Measurements from ENCODE around the gene EXOC3L1. TPM values are rescaled to one million over a fixed set of nuclear protein-coding genes. Genes with fewer than 3 reads are reported as not detected.

Gene EXOC3L1
- polyA plus RNA-seq, 1 donor = 4.6 TPM

GRCh38 chr16:67216612-67217490 lies 26.9 kb upstream of the EXOC3L1 start:
- DNase-seq = no peak

GRCh38 chr16:67215706-67216105 lies 25.8 kb upstream of the EXOC3L1 start:
- no peak for DNase-seq

- no peak for DNase-seq
Observed at GRCh38 chr16:67213197-67214019, 23.5 kb upstream of the EXOC3L1 start.

DNA sequence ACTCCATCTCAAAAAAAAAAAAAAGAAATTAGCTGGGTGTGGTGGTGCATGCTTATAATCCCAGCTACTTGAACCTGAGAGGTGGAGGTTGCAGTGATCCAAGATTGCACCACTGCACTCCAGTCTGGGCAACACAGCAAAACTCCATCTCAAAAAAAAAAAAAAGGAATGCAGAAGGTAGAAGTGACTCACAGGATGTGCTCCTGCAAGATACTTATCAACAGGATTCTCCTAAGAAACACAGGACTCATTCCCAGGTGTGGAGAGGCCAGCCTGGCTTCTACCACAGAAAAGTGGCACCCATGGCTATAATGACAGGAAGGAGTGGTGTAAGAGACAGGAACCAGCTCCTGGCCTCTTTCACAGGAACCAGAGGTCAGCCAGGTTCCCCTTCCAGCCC lies 22.8 kb upstream of the EXOC3L1 start:
- DNase-seq = no peak

- DNase-seq = no peak
Observed at GRCh38 chr16:67211674-67212073, 21.7 kb upstream of the EXOC3L1 start.

DNA sequence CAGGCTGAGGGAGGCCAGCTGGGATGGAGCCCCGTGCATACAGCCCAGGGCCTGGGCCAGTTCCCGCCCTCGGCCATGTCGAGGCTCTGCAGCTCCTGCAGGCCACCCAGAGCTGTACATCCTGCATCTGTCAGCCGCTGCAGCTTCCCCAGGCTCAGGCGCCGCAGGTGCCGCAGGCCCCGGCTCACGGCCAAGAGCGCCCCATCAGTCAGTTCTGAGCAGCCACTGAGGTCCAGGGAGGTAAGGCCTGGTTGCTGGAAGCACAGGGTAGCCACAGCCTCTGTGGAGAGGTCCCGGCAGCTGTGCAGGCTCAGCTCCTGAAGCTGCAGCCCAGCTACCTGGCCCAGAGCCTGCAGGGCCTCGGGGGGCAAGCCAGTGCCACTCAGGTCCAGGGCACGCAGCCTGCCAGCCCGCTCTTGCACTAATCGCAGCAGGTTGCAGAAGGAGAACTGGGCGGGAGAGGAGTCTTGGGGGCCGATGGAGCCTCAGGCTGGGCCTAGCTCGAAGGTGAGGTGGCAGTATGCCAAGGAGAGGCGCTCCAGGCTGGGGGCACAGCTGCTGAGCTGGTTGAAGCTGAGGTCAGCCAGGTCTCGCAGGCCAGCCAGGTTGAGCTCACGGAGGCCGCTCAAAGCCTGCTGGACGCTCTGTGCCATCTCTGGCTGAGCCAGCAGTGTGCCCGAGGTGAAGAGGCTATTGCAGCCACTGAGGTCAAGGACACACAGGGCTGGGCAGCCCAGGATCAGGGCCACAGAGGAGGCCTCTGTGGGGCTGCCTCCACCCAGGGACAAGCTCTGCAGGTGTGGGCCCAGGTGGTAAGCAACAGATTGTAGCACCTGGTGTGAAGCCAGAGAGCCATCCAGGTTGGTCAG lies 20.4 kb upstream of the EXOC3L1 start:
- DNase-seq = no peak

DNA sequence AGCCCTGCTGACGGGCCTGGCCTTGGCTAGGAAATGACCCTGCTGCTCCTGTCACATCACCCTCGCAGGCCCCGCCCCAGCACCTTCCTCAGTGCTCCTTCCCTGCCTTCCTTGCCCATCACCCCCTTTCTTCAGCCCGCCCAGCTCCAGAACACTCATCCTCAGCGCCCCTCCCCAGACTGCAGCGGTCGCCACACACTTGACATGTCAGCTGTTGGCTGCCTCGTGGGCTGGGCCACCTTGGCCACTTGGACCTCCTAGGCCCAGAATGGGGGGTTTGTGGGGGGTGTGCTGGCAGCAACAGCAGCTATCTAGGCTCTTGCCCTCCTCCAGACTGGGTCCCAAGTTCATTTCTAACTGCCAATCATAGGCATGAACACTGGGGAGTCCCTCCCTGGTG lies 19.6 kb upstream of the EXOC3L1 start:
- no peak for DNase-seq

GRCh38 chr16:67208154-67208896 lies 18.4 kb upstream of the EXOC3L1 start:
- no peak for DNase-seq

DNA sequence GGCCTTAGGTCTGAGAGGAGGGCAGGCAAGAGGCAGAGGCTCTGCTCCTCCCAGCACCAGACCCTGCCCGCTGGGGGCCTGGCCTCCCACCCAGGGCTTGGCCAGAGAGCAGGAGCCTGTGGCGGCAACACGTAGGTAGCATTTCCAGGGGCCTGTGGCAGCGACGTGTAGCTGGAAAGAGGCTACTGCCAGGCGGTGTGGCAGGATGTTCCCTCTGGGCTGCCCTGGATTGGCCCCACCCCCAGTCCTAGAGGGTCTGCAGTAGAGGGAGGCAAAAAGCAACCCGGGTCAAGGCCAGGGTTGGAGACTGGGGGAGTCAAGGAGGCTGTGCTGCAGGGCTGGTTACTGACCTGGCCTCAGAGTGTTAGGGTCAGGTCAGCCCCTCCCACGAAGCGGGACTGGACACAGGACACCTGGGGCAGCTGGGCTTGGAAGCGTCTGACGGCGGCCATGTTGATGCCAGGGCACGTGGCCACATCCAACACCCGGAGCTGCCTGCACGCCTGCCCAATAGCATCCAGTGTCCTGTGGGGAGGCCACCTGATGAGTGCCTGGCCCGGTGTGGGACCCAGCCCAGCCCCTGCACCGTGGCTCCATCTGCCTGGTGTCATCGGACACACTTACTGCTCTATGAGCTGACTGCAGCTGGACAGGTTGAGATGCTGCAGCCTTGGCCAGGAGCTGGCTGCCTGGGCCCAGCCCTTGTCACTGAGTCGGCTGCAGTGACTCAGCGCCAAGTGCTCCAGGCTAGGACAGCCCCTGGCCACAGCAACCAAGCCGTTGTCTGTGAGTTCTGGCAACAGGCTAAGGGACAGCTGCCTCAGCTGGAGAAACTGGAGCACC lies 17.5 kb upstream of the EXOC3L1 start:
- DNase-seq = no peak

DNA sequence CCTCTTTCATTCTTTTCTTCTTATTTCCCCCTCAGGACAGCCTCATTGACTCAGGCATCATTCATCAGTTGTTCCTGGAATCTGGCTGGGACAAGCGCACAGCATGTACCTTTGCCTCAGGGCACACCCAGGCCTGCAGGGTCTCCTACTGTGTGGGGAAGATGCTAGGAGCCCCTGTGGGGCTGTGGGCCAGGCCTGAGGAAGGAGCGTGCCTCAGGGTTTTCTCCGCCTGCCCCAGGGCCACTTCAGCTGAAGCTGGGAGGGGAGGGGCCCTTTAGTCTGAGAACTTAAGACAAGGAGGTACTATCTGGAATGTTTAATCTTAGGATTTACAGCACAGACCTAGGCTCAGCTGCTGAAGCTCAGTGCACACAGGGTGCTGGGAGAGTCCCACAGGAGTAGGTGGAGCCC lies 16.9 kb upstream of the EXOC3L1 start:
- no peak for DNase-seq

- DNase-seq = no peak
Observed at GRCh38 chr16:67206129-67206837, 16.3 kb upstream of the EXOC3L1 start.

DNA sequence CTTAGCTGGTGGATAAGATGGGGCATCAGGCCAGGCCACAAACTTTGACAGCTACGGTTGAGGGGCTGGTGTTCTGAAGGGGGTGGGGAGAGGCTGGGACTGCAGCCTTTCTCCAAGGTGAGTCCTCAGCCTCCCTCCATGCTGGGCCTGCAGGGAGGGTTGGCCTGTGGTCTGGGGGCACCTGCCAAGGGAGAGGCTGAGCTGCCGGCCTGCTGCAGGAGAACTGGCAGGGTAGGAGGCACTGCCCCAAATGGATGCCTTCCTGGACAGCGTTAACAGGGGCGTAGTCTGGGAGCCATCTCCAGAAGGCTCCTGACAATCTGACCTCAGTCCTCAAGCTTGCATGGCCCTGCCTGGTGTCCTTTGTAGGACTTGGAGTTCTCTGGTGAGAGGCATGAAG lies 14.1 kb upstream of the EXOC3L1 start:
- DNase-seq = no peak

GRCh38 chr16:67202956-67203493 lies 13.1 kb upstream of the EXOC3L1 start:
- no peak for DNase-seq

DNA sequence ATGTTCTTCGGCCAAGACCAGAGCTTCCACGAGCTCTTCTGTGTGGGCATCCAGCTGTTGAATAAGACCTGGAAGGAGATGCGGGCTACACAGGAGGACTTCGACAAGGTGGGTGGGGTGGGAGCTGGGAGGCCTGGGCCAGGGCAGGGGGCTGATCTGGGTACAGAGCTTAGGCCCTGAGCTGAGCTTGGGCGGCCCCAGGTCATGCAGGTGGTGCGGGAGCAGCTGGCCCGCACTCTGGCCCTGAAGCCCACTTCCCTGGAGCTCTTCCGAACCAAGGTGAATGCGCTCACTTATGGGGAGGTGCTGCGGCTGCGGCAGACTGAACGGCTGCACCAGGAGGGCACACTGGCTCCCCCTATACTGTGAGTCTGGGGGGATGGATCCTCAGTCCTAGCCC lies 12.5 kb upstream of the EXOC3L1 start:
- no peak for DNase-seq

DNA sequence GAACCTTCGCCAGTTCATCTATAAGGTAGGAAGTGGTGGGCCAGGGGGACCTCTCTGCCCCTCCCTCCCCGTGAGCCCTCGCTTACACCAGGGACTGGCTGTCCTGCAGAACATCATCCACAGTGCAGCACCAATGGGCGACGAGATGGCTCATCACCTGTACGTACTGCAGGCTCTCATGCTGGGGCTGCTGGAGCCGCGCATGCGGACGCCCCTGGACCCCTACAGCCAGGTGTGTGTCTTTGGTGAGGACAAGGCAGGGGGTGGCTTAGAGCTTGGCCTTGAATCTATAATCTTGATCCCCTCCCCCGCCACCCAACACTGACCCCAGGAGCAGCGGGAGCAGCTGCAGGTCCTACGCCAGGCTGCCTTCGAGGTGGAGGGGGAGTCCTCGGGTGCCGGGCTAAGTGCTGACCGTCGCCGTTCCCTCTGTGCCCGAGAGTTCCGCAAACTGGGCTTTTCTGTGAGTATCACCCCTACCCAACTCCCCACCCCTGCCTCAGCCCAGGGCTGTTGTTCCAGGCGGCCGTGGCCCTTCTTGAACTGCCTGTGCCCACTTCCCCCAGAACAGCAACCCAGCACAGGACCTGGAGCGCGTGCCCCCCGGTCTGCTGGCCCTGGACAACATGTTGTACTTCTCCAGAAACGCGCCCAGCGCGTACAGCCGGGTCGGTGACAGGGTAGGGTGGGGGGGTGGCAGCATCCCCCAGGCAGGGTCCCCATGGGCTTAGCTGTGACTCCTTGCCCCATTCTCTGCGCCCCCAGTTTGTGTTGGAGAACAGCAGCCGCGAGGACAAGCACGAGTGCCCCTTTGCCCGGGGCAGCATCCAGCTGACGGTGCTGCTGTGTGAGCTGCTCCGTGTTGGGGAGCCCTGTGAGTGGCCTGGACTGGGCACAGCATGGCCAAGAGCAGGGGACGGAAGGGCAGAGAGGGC lies 11.7 kb upstream of the EXOC3L1 start:
- no peak for DNase-seq

- DNase-seq = no peak
Observed at GRCh38 chr16:67200491-67200890, 10.6 kb upstream of the EXOC3L1 start.

DNA sequence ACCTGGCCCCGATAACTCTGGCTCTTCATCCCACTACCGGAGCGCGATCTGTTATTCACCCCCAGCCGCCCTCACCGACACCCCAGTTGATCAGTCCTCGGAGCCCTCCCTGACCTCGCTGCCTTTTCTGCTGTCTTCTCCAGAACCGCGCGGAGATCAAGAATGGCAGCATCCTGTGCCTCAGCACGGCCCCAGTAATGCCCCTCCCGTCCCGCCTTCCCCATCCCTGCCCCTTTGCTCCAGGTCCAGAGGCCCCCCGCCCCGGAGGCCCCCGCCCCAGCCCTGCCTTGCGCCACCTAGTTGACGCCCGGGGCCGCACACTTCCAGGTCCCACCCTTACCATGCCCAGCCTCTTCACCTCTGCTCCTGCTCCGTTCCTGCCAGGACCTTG lies 9.9 kb upstream of the EXOC3L1 start:
- DNase-seq = no peak

GRCh38 chr16:67199011-67199807 lies 9.3 kb upstream of the EXOC3L1 start, which contains the start of gene ELMO3:
TSS of gene ELMO3 (plus strand) at chr16:67199131. CDS start at chr16:67199327, 196 bp downstream.
- DNase-seq = no peak

Measured in left kidney (tissue), 2 donors.